Liver (tissue), 9 donors: Measurements from ENCODE around the gene B9D2. TPM values are rescaled to one million over a fixed set of nuclear protein-coding genes. Genes with fewer than 3 reads are reported as not detected.

ENCODE experiments used
- DNase-seq: peaks from one replicate; pipeline ENCODE4 v3.0.0-alpha.2; 2017; ENCODE audit warnings: low spot score
- H3K27ac ChIP-seq, 2 donors: one replicate each; pipeline ENCODE4 v1.7.0; 2013; ENCODE audit warnings: inconsistent platforms in 2 of 2, low read length in 2 of 2, control low read depth in 1 of 2, low read depth in 1 of 2, mild to moderate bottlenecking in 1 of 2
- H3K27me3 ChIP-seq, 4 donors: one replicate each; pipeline versions ENCODE4 v1.6.1 to v1.7.0; 2013; ENCODE audit warnings: low read length in 3 of 4, inconsistent platforms in 1 of 4, mild to moderate bottlenecking in 1 of 4, moderate library complexity in 1 of 4; ENCODE audit not compliant: control insufficient read depth in 4 of 4, insufficient read depth in 4 of 4
- H3K36me3 ChIP-seq, 4 donors: one replicate each; pipeline versions ENCODE4 v1.6.1 to v1.7.0; 2013; ENCODE audit warnings: low read length in 3 of 4, mild to moderate bottlenecking in 3 of 4, low read depth in 1 of 4, moderate library complexity in 1 of 4; ENCODE audit not compliant: control insufficient read depth in 4 of 4, insufficient read depth in 3 of 4
- H3K4me1 ChIP-seq, 4 donors: one replicate each; pipeline versions ENCODE4 v1.6.1 to v1.7.0; 2013; ENCODE audit warnings: low read length in 3 of 4, mild to moderate bottlenecking in 3 of 4, moderate library complexity in 1 of 4; ENCODE audit not compliant: control insufficient read depth in 4 of 4, insufficient read depth in 4 of 4
- H3K4me3 ChIP-seq, 3 donors: one replicate each; pipeline versions ENCODE4 v1.6.1 to v1.7.0; 2013; ENCODE audit warnings: low read length in 3 of 3, control low read depth in 1 of 3, low read depth in 1 of 3, mild to moderate bottlenecking in 1 of 3
- H3K9ac ChIP-seq, 2 donors: one replicate each; pipeline ENCODE4 v1.7.0; 2013; ENCODE audit warnings: low read length in 2 of 2, mild to moderate bottlenecking in 2 of 2, moderate library complexity in 2 of 2, control low read depth in 1 of 2, low read depth in 1 of 2
- H3K9me3 ChIP-seq, 4 donors: one replicate each; pipeline versions ENCODE4 v1.6.1 to v1.7.0; 2013; ENCODE audit warnings: low read length in 3 of 4; ENCODE audit not compliant: control insufficient read depth in 4 of 4
- ATF3 ChIP-seq: IDR thresholded peaks from 2 replicates; pipeline ENCODE4 v1.6.1; 2016; ENCODE audit warnings: antibody characterized with exemption
- CTCF ChIP-seq: fragments of 150-350 bp; IDR thresholded peaks from 2 replicates; pipeline ENCODE4 v1.5.1; 2017; ENCODE audit warnings: improper control_type of control experiment, low read depth, low read length; ENCODE audit not compliant: missing input control
- EGR1 ChIP-seq, 2 donors: IDR thresholded peaks; 2 replicates each; pipeline ENCODE4 v1.6.1; 2016 to 2018; ENCODE audit warnings: antibody characterized with exemption in 2 of 2, low read depth in 2 of 2
- FOXA1 ChIP-seq: IDR thresholded peaks from 2 replicates; pipeline ENCODE4 v1.6.1; 2016; ENCODE audit warnings: antibody characterized with exemption
- HNF4A ChIP-seq, 2 donors: conservative IDR thresholded peaks; 2 replicates each; pipeline ENCODE4 v1.6.1; 2016; ENCODE audit warnings: antibody characterized with exemption in 2 of 2, mild to moderate bottlenecking in 2 of 2
- HNF4G ChIP-seq: IDR thresholded peaks from 2 replicates; pipeline ENCODE4 v1.6.1; 2016; ENCODE audit warnings: antibody characterized with exemption
- RAD21 ChIP-seq, 2 donors: IDR thresholded peaks; 2 replicates each; pipeline ENCODE4 v1.6.1; 2016; ENCODE audit warnings: antibody characterized with exemption in 2 of 2, mild to moderate bottlenecking in 2 of 2
- REST ChIP-seq: IDR thresholded peaks from 2 replicates; pipeline ENCODE4 v1.6.1; 2016; ENCODE audit warnings: antibody characterized with exemption, mild to moderate bottlenecking
- RXRA ChIP-seq, 2 donors: IDR thresholded peaks; 2 replicates each; pipeline ENCODE4 v1.6.1; 2017 to 2018; ENCODE audit warnings: antibody characterized with exemption in 2 of 2, mild to moderate bottlenecking in 1 of 2
- SP1 ChIP-seq: IDR thresholded peaks from 2 replicates; pipeline ENCODE4 v1.6.1; 2018; ENCODE audit warnings: antibody characterized with exemption, mild to moderate bottlenecking
- TAF1 ChIP-seq: conservative IDR thresholded peaks from 2 replicates; pipeline ENCODE4 v1.6.1; 2016; ENCODE audit warnings: antibody characterized with exemption, mild to moderate bottlenecking
- YY1 ChIP-seq: IDR thresholded peaks from 2 replicates; pipeline ENCODE4 v1.6.1; 2016; ENCODE audit warnings: antibody characterized with exemption, mild to moderate bottlenecking
- ZBTB33 ChIP-seq: IDR thresholded peaks from 2 replicates; pipeline ENCODE4 v1.6.1; 2016; ENCODE audit warnings: antibody characterized with exemption
- WGBS: extraction: QIAGEN DNeasy Blood & Tissue Kit; methylation state at CpG from one replicate; pipeline ENCODE4 v1.1.7; 2013; 5-methylcytosine and 5-hydroxymethylcytosine counted together
- polyA plus RNA-seq, 2 donors: library from polyadenylated mRNA; stranded (reverse) in 1 of 2; unstranded in 1 of 2; fragments of 200-250 nt in 1 of 2; fragments of >200 nt in 1 of 2; fragmentation: Nextera tagmentation in 1 of 2; extraction: Ambion mirVana in 1 of 2; gene quantifications; one replicate each; pipeline versions ENCODE4 v1.2.1 to v1.2.3, GENCODE V29; 2013 to 2015
- total RNA-seq, 2 donors: library from RNA; depleted of rRNA; stranded (reverse); fragments of >200 nt; gene quantifications; one replicate each; pipeline ENCODE4 v1.2.3, GENCODE V29; 2014
- TF ChIP-seq, protein P1 (sequence below): IDR thresholded peaks from 2 replicates; pipeline ENCODE4 v1.6.1; 2016; ENCODE audit warnings: antibody characterized with exemption
- donor health status: healthy.
- donor health status: healthy.
- donor health status: healthy.
- donor health status: healthy.
- donor health status: healthy.

The B9D2 gene
- total and polyA plus RNA-seq, 4 donors = 2.4 to 3.7 (median 3.0) TPM

DNA sequence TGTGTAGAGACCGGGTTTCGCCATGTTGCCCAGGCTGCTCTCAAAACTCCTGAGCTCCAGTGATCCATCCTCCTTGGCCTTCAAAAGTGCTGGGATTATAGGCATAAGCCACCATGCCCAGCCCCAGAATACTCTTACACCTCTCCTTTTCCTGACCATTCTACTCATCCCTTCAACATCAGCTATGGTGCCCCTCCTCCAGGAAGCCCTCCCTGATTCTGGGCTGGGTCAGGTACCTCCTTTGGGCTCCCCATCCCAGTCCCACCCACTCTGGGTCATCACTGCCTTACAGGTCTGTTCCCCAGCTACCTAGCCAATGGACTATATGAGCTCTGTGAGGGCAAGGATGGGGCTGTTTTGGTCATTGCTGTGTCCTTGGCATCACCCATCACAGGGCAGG lies 19.8 kb downstream of the B9D2 start:
- DNase-seq = no peak
- over 99% methylated on average over 2 of the region's 2 CpGs for WGBS
- Histone ChIP-seq H3K36me3 (peaks cover 2 to 4% (median 3%) of the 10 kb centered on the region in 4 donors), H3K27me3 (no peaks in the 10 kb centered on the region), H3K4me3 (no peak overlapping the region), H3K4me1 (peaks cover 0 to 3% (median 0%) of the 10 kb centered on the region in 4 donors), H3K9me3 (no peaks in the 10 kb centered on the region), H3K9ac (no peak overlapping the region), H3K27ac (no peak overlapping the region)
- TF ChIP-seq YY1 (no peak), SP1 (no peak), ZBTB33 (no peak), EGR1 (IDR thresholded peaks at IDR 0.05; ENCODE audit: low read depth in 2 of 2) (no peak), RAD21 (IDR thresholded peaks at IDR 0.05) (no peak), REST (no peak), HNF4A (conservative IDR thresholded peaks at IDR 0.05) (no peak), CTCF (no peak), FOXA1 (no peak), HNF4G (no peak), TAF1 (no peak), RXRA (IDR thresholded peaks at IDR 0.05) (no peak), ATF3 (no peak)
- TF ChIP-seq, protein P1, sequence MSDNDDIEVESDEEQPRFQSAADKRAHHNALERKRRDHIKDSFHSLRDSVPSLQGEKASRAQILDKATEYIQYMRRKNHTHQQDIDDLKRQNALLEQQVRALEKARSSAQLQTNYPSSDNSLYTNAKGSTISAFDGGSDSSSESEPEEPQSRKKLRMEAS = no peak

- Histone ChIP-seq H3K27me3 (no peaks in the 10 kb centered on the region), H3K36me3 (peaks cover 2 to 4% (median 3%) of the 10 kb centered on the region in 4 donors), H3K4me3 (no peak overlapping the region), H3K27ac (no peak overlapping the region), H3K9ac (no peak overlapping the region), H3K4me1 (no peaks in the 10 kb centered on the region), H3K9me3 (no peaks in the 10 kb centered on the region)
- no peak for DNase-seq
- peak; percentile 14 to 39 for TF ChIP-seq RAD21 (IDR thresholded peaks at IDR 0.05)
- no peak for TF ChIP-seq ZBTB33
- WGBS = 76% methylated on average over 20 of the region's 20 CpGs
Observed at GRCh38 chr19:41341669-41342490, 22.1 kb downstream of the B9D2 start.
